AG09319 (cell line): ENCODE data around the gene GNG13.

ENCODE experiments used
- DNase-seq: peaks from one replicate; pipeline ENCODE4 v3.0.0-alpha.2; 2010; ENCODE audit warnings: low read depth; ENCODE audit errors: extremely low read depth
- CTCF ChIP-seq: IDR thresholded peaks from 2 replicates; pipeline ENCODE4 v1.5.1; 2011; ENCODE audit warnings: low read depth, mild to moderate bottlenecking, inconsistent platforms, low read length, moderate library complexity

The GNG13 gene

GRCh38 chr16:796296-797119 lies 4.0 kb downstream of the GNG13 start:
- no peak for DNase-seq
- TF ChIP-seq CTCF = no peak

- no peak for DNase-seq
- no peak for TF ChIP-seq CTCF
Observed at GRCh38 chr16:795580-796229, 4.8 kb downstream of the GNG13 start.

- no peak for DNase-seq
- TF ChIP-seq CTCF = no peak
Observed at GRCh38 chr16:794853-795466, 5.6 kb downstream of the GNG13 start.

- DNase-seq = no peak
- TF ChIP-seq CTCF = no peak
Observed at GRCh38 chr16:794091-794822, 6.3 kb downstream of the GNG13 start.

GRCh38 chr16:793414-793813 lies 7.1 kb downstream of the GNG13 start:
- no peak for TF ChIP-seq CTCF
- DNase-seq = no peak

GRCh38 chr16:792221-792995 lies 8.1 kb downstream of the GNG13 start:
- no peak for TF ChIP-seq CTCF
- no peak for DNase-seq
